Neural crest cell (in vitro differentiated cells): Measurements from ENCODE around the gene ASB3. TPM values are rescaled to one million over a fixed set of nuclear protein-coding genes. Genes with fewer than 3 reads are reported as not detected.

Experiments used
- DNase-seq: peaks from one replicate; pipeline ENCODE4 v3.0.0; 2021; ENCODE audit warnings: low read depth, mixed read lengths, low spot score
- H3K27ac Mint-ChIP-seq: one replicate; pipeline ENCODE4 v1.8.0; 2021; ENCODE audit warnings: mild to moderate bottlenecking, mixed read lengths; ENCODE audit not compliant: unreplicated experiment
- H3K27me3 Mint-ChIP-seq: 2 replicates; pipeline ENCODE4 v1.8.0; 2021; ENCODE audit warnings: low read depth, mild to moderate bottlenecking, mixed read lengths
- H3K36me3 Mint-ChIP-seq: 2 replicates; pipeline ENCODE4 v1.8.0; 2021; ENCODE audit warnings: low read depth, mild to moderate bottlenecking, mixed read lengths
- H3K4me1 Mint-ChIP-seq: 2 replicates; pipeline ENCODE4 v1.8.0; 2021; ENCODE audit warnings: mixed read lengths
- H3K4me3 Mint-ChIP-seq: one replicate; pipeline ENCODE4 v1.8.0; 2021; ENCODE audit warnings: mild to moderate bottlenecking, mixed read lengths
- H3K9me3 Mint-ChIP-seq: 2 replicates; pipeline ENCODE4 v1.8.0; 2021; ENCODE audit warnings: mixed read lengths
- total RNA-seq: library from RNA; stranded (reverse); gene quantifications from 2 replicates; pipeline ENCODE4 v1.2.1, GENCODE V29; 2021
- TF ChIP-seq, protein P1 (sequence below): fragments of 200-600 bp; sonication (generic); conservative IDR thresholded peaks from 2 replicates; pipeline ENCODE4 v1.5.0; 2021; ENCODE audit warnings: antibody characterized with exemption, mild to moderate bottlenecking

ASB3 gene
- total RNA-seq, 1 donor from 2014 or later, result 36.8 TPM

DNA sequence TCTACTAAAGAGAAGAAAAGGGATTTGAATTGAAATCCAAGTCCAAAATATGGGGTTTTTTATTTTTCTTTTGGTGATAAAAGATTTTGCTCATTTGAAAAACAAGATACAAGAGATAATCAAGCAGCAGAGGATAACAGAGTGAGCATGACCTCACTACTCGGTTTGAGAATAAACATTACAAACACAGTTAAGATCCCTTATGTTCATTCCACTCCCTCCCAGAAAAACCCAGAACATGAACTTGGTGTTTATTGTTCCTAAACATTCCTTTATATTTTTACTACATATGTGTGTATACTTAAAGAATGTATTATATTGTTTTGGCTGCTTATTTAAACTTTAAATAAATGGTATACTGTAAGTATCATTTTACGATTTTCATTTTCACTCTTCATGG, 165.8 kb downstream of the ASB3 start:
- H3K27ac Mint-ChIP-seq, result no peak overlapping the region
- H3K36me3 Mint-ChIP-seq, result no peaks in the 10 kb centered on the region
- H3K4me3 Mint-ChIP-seq, result no peak overlapping the region
- no peaks in the 10 kb centered on the region for H3K4me1 Mint-ChIP-seq
- no peak for DNase-seq
- H3K27me3 Mint-ChIP-seq, result no peaks in the 10 kb centered on the region
- TF ChIP-seq, protein P1, sequence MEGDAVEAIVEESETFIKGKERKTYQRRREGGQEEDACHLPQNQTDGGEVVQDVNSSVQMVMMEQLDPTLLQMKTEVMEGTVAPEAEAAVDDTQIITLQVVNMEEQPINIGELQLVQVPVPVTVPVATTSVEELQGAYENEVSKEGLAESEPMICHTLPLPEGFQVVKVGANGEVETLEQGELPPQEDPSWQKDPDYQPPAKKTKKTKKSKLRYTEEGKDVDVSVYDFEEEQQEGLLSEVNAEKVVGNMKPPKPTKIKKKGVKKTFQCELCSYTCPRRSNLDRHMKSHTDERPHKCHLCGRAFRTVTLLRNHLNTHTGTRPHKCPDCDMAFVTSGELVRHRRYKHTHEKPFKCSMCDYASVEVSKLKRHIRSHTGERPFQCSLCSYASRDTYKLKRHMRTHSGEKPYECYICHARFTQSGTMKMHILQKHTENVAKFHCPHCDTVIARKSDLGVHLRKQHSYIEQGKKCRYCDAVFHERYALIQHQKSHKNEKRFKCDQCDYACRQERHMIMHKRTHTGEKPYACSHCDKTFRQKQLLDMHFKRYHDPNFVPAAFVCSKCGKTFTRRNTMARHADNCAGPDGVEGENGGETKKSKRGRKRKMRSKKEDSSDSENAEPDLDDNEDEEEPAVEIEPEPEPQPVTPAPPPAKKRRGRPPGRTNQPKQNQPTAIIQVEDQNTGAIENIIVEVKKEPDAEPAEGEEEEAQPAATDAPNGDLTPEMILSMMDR, result no peak
- no peaks in the 10 kb centered on the region for H3K9me3 Mint-ChIP-seq

Other genes starting within 250 kb of the ASB3 start
- gene CHAC2, start 19.1 kb downstream of the ASB3 start, total RNA-seq, result 7.8 and 7.9 TPM in 2 replicates
- 22.2 and 23.1 TPM in 2 replicates for gene ERLEC1, start 91 bp upstream of the ASB3 start, total RNA-seq
- 4.5 and 4.7 TPM in 2 replicates for gene GPR75, start 73.0 kb upstream of the ASB3 start, total RNA-seq
- gene PSME4, start 184.0 kb upstream of the ASB3 start, total RNA-seq, result 64.3 and 65.9 TPM in 2 replicates